Upper lobe of left lung (tissue), 6 donors: ENCODE data around the gene AFG1L. TPM values are rescaled to one million over a fixed set of nuclear protein-coding genes. Genes with fewer than 3 reads are reported as not detected.

Source experiments
- ATAC-seq, 2 donors: fragments of 200-7000 bp; cut with Tn5 transposase; one replicate each; pipeline ENCODE4 v1.9.1; 2022; ENCODE audit warnings: mild to moderate bottlenecking in 2 of 2, moderate library complexity in 2 of 2; ENCODE audit not compliant: low FRiP score in 2 of 2
- DNase-seq, 2 donors: peaks; one replicate each; pipeline ENCODE4 v3.0.0-alpha.2; 2019 to 2020
- H3K27ac ChIP-seq, 4 donors: fragments of 200-600 bp; sonication (generic); one replicate each; pipeline ENCODE4 v1.5.1; 2016 to 2019
- H3K27me3 ChIP-seq, 4 donors: fragments of 200-600 bp; sonication (generic); one replicate each; pipeline ENCODE4 v1.5.1; 2017 to 2019
- H3K36me3 ChIP-seq, 4 donors: fragments of 200-600 bp; sonication (generic); one replicate each; pipeline ENCODE4 v1.5.1; 2016 to 2019
- H3K4me1 ChIP-seq, 4 donors: fragments of 200-600 bp; sonication (generic); one replicate each; pipeline ENCODE4 v1.5.1; 2018 to 2019
- H3K4me3 ChIP-seq, 4 donors: fragments of 200-600 bp; sonication (generic); one replicate each; pipeline ENCODE4 v1.5.1; 2017 to 2019; ENCODE audit warnings: mild to moderate bottlenecking in 2 of 4, moderate library complexity in 1 of 4
- H3K9me3 ChIP-seq, 4 donors: fragments of 200-600 bp; sonication (generic); one replicate each; pipeline ENCODE4 v1.5.1; 2018 to 2019
- EP300 ChIP-seq, 4 donors: sonication (generic); formaldehyde crosslinking; IDR thresholded peaks; one replicate each; pipeline ENCODE4 v1.5.1; 2017; ENCODE audit warnings: antibody characterized with exemption in 4 of 4, control low read depth in 2 of 4
- POLR2A ChIP-seq, 4 donors: fragments of 450-650 bp; IDR thresholded peaks; one replicate each; pipeline ENCODE4 v1.5.1; 2016 to 2017; ENCODE audit warnings: antibody characterized with exemption in 4 of 4, mild to moderate bottlenecking in 2 of 4
- POLR2AphosphoS5 ChIP-seq, 2 donors: sonication (generic); formaldehyde crosslinking; IDR thresholded peaks; one replicate each; pipeline ENCODE4 v1.5.1; 2017; ENCODE audit warnings: antibody characterized with exemption in 2 of 2
- WGBS, 2 donors: methylation state at CpG; one replicate each; pipeline ENCODE4 v1.1.5; 2017 to 2018; 5-methylcytosine and 5-hydroxymethylcytosine counted together
- total RNA-seq, 6 donors: library from RNA; depleted of rRNA in 4 of 6; stranded (reverse); fragments of >200 nt in 4 of 6; gene quantifications; one replicate each; pipeline versions ENCODE4 v1.1.0 to v1.2.1, GENCODE V29; 2016 to 2021
- TF ChIP-seq, protein P1 (sequence below), 6 experiments: fragments of 450-650 bp in 4 of 6; fragments of 200-600 bp in 2 of 6; sonication (generic) in 2 of 6; IDR thresholded peaks; one replicate each; pipeline ENCODE4 v1.5.1; 2016 to 2019; ENCODE audit warnings: antibody characterized with exemption in 6 of 6
- donor health status: DM: no; HTN: no; CAD: no; lungs with moderate emphysema.
- donor health status: DM: no; HTN: yes; CAD: no; lungs with severe emphysema.

Gene AFG1L
- total RNA-seq, 6 donors from 2014 or later = 2.6 to 19.9 (median 7.0) TPM

DNA sequence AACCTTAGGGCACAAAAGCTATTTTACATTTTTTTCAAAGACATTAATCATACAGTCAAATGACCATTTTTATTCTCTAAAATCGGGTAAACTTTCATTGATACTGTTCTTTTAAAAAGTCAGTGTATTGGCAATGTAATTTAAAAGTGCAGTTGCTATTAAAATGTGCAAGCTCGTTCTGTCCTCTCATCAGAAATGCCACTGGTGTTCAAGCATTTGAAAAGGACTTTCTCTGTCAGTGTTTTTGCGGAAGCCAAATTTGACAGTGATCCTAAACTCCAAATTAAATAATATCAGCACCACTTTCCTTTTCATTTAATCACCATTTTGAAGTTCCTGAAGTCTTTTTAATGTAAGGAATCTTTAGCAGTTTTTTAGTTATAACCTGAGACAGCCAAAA lies 69.6 kb downstream of the AFG1L start:
- Histone ChIP-seq H3K27me3 (no peaks in the 10 kb centered on the region), H3K9me3 (no peaks in the 10 kb centered on the region), H3K36me3 (no peaks in the 10 kb centered on the region), H3K27ac (no peak overlapping the region), H3K4me1 (no peaks in the 10 kb centered on the region), H3K4me3 (peak overlapping the region in 1 of 4 donors; percentile 19)
- TF ChIP-seq, protein P1, sequence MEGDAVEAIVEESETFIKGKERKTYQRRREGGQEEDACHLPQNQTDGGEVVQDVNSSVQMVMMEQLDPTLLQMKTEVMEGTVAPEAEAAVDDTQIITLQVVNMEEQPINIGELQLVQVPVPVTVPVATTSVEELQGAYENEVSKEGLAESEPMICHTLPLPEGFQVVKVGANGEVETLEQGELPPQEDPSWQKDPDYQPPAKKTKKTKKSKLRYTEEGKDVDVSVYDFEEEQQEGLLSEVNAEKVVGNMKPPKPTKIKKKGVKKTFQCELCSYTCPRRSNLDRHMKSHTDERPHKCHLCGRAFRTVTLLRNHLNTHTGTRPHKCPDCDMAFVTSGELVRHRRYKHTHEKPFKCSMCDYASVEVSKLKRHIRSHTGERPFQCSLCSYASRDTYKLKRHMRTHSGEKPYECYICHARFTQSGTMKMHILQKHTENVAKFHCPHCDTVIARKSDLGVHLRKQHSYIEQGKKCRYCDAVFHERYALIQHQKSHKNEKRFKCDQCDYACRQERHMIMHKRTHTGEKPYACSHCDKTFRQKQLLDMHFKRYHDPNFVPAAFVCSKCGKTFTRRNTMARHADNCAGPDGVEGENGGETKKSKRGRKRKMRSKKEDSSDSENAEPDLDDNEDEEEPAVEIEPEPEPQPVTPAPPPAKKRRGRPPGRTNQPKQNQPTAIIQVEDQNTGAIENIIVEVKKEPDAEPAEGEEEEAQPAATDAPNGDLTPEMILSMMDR (IDR thresholded peaks at IDR 0.05) = no peak
- no peak for TF ChIP-seq POLR2A (IDR thresholded peaks at IDR 0.05)
- no peak for ATAC-seq
- WGBS, 2 donors = 78 to 84% methylated on average over 3 of the region's 3 CpGs
- DNase-seq = no peak

DNA sequence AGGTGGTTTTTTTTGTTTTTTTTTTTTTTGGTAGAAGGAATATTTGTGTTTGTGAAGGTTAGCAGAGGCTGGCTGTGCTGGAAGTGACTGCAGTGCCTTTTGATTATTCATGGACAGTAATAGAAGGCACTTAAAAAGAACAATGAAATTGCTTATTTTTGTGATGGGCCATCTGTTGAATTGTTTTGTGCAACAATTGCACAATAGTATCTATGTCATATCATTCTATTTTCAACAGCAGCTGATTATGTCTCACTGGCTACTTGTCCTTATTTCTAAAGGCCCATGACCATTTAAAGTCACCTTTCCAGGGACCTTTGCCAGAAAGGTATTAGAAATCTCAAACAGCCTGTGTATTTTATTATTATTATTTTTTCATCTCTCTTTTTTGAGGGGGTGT lies 70.6 kb downstream of the AFG1L start:
- Histone ChIP-seq H3K27ac (no peak overlapping the region), H3K4me1 (no peaks in the 10 kb centered on the region), H3K27me3 (no peaks in the 10 kb centered on the region), H3K36me3 (no peaks in the 10 kb centered on the region), H3K9me3 (no peaks in the 10 kb centered on the region), H3K4me3 (no peak overlapping the region)
- no peak for TF ChIP-seq POLR2AphosphoS5 (IDR thresholded peaks at IDR 0.05)
- no peak for TF ChIP-seq POLR2A (IDR thresholded peaks at IDR 0.05)
- TF ChIP-seq, protein P1 (IDR thresholded peaks at IDR 0.05) = no peak
- no peak for TF ChIP-seq EP300 (IDR thresholded peaks at IDR 0.05)
- DNase-seq = no peak
- no peak for ATAC-seq

DNA sequence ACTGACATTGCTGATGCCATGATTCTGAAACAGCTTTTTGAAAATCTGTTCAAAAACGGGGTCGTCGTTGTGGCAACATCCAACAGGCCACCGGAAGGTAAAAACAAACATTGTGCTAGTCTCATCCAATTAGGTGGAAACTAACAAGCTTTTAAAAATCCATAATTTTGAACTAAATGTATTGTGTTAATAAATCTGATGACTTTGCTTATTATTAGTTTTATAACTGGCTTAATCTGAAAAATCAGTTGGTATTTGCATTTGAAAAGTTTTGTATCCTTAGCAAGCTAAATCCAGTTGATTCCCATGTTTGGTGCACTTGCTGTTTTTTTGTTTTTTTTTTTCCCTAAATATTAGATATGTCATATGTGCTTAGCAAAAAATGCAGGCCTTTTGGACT lies 71.4 kb downstream of the AFG1L start:
- H3K4me1 ChIP-seq = no peaks in the 10 kb centered on the region
- no peaks in the 10 kb centered on the region for H3K9me3 ChIP-seq
- no peak for DNase-seq
- H3K27ac ChIP-seq = no peak overlapping the region
- no peaks in the 10 kb centered on the region for H3K27me3 ChIP-seq
- no peaks in the 10 kb centered on the region for H3K36me3 ChIP-seq
- no peak for ATAC-seq
- 89 to 95% methylated on average over 4 of the region's 4 CpGs for WGBS, 2 donors
- H3K4me3 ChIP-seq = no peak overlapping the region
- TF ChIP-seq POLR2A (IDR thresholded peaks at IDR 0.05) (no peak), EP300 (IDR thresholded peaks at IDR 0.05) (no peak), POLR2AphosphoS5 (IDR thresholded peaks at IDR 0.05) (no peak)
- TF ChIP-seq, protein P1 (IDR thresholded peaks at IDR 0.05) = no peak

DNA sequence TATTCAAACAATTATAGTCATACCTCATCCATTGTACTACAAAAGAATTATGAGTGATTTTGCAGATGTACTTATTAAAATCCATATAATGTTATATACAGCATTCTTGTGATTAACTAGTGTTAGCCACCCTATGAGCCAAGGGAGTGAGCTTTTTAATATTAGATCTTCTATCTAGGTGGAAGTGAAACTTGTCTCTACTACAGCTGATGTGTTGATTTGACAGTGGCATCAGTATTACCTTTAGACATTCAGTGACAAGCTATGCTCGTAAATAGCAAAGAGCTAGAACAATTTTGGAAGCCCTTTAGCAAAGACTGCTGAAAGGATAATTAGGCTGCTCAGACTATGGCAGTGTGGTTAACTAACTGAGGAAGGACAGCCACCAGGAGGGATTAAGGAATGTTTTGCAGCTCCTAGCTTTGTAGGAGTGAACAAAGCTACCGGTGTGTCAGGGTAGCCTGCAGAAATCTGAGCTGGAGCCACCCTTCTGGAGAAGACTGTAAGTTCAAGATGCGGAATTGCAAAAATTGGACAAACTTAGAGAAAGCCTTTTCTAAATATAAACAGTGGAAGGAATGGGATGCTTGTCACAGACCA lies 73.7 kb downstream of the AFG1L start:
- 88 to 92% methylated on average over 3 of the region's 3 CpGs for whole genome bisulfite sequencing, 2 donors
- Histone ChIP-seq H3K27me3 (no peaks in the 10 kb centered on the region), H3K36me3 (no peaks in the 10 kb centered on the region), H3K9me3 (no peaks in the 10 kb centered on the region), H3K4me3 (no peak overlapping the region), H3K4me1 (no peaks in the 10 kb centered on the region), H3K27ac (no peak overlapping the region)
- ATAC-seq (no peak), DNase-seq (no peak)
- TF ChIP-seq POLR2A (IDR thresholded peaks at IDR 0.05) (no peak), POLR2AphosphoS5 (IDR thresholded peaks at IDR 0.05) (no peak), EP300 (IDR thresholded peaks at IDR 0.05) (no peak)
- TF ChIP-seq, protein P1 (IDR thresholded peaks at IDR 0.05) = no peak

DNA sequence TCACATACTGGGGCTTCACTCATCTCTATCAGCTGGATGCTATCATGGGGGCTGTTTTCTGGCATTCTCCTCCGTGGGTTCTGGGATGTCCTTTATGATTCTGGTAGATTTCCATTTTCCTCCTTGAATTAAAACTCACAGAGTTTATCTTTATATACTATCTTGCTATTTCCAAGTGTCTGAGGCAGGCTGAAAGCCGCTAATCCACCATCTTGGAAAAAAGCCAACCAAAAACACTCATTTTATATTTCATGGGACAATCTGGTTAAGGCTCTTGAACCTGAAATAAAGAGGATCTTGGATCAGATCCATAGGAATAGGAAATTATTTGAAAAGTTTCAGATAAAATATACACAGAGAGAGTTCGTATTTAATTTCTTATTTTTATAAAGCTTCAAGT lies 86.0 kb downstream of the AFG1L start:
- no peaks in the 10 kb centered on the region for H3K36me3 ChIP-seq
- no peak overlapping the region for H3K27ac ChIP-seq
- no peaks in the 10 kb centered on the region for H3K9me3 ChIP-seq
- no peaks in the 10 kb centered on the region for H3K27me3 ChIP-seq
- WGBS, 2 donors = 91 to 92% methylated on average over 3 of the region's 3 CpGs
- TF ChIP-seq POLR2A (IDR thresholded peaks at IDR 0.05) = no peak
- no peak for TF ChIP-seq EP300 (IDR thresholded peaks at IDR 0.05)
- no peak for TF ChIP-seq POLR2AphosphoS5 (IDR thresholded peaks at IDR 0.05)
- TF ChIP-seq, protein P1 (IDR thresholded peaks at IDR 0.05) = no peak
- ATAC-seq = no peak
- H3K4me1 ChIP-seq = no peaks in the 10 kb centered on the region
- no peak for DNase-seq
- H3K4me3 ChIP-seq = no peak overlapping the region
